ENCODE measurements around the gene UBALD2. TPM values are rescaled to one million over a fixed set of nuclear protein-coding genes. Genes with fewer than 3 reads are reported as not detected.

The UBALD2 gene
- polyA plus RNA-seq, 1 of the 3 experiments (the other 2 are of a cell fraction): 27.0 TPM

DNA sequence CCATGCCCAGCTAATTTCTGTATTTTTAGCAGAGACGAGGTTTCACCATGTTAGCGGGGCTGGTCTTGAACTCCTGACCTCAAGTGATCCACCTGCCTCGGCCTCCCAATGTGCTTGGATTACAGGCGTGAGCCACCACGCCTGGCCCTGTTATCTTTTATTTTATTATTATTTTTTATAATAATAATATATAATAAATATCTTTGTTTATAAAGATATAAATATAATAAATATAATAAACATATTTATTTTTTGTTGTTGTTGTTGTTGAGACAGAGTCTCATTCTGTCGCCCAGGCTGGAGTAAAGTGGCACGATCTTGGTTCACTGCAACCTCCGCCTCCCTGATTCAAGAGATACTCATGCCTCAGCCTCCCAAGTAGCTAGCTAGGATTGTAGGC, 17.8 kb upstream of the UBALD2 start:
- H4K20me1 ChIP-seq (ENCODE audit: insufficient read depth): no peaks in the 10 kb centered on the region
- CTCF ChIA-PET: interaction anchor here (0.9 to 8.4 kb wide), 10 partner anchors 12 to 151 kb away, joined by 3 to 55 read pairs (median 4); no protein-coding TSS in a partner anchor
- TF ChIP-seq, protein P1, sequence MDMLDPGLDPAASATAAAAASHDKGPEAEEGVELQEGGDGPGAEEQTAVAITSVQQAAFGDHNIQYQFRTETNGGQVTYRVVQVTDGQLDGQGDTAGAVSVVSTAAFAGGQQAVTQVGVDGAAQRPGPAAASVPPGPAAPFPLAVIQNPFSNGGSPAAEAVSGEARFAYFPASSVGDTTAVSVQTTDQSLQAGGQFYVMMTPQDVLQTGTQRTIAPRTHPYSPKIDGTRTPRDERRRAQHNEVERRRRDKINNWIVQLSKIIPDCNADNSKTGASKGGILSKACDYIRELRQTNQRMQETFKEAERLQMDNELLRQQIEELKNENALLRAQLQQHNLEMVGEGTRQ (IDR thresholded peaks at IDR 0.05; ENCODE audit: borderline replicate concordance, low read depth, low read length): no peak
- TF ChIP-seq RAD21 (IDR thresholded peaks at IDR 0.05; ENCODE audit: low read length): no peak
- TF ChIP-seq RCOR1 (IDR thresholded peaks at IDR 0.05; ENCODE audit: low read length): no peak
- no peak for TF ChIP-seq SMC3 (IDR thresholded peaks at IDR 0.05; ENCODE audit: low read depth, low read length)
- TF ChIP-seq FOSL2 (IDR thresholded peaks at IDR 0.05; ENCODE audit: borderline replicate concordance, low read depth): no peak
- TF ChIP-seq, protein P2, sequence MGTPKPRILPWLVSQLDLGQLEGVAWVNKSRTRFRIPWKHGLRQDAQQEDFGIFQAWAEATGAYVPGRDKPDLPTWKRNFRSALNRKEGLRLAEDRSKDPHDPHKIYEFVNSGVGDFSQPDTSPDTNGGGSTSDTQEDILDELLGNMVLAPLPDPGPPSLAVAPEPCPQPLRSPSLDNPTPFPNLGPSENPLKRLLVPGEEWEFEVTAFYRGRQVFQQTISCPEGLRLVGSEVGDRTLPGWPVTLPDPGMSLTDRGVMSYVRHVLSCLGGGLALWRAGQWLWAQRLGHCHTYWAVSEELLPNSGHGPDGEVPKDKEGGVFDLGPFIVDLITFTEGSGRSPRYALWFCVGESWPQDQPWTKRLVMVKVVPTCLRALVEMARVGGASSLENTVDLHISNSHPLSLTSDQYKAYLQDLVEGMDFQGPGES (IDR thresholded peaks at IDR 0.05; ENCODE audit: low read depth, low read length): no peak
- no peak for TF ChIP-seq GABPA (IDR thresholded peaks at IDR 0.05; ENCODE audit: low read depth)
- TF ChIP-seq, protein P3, sequence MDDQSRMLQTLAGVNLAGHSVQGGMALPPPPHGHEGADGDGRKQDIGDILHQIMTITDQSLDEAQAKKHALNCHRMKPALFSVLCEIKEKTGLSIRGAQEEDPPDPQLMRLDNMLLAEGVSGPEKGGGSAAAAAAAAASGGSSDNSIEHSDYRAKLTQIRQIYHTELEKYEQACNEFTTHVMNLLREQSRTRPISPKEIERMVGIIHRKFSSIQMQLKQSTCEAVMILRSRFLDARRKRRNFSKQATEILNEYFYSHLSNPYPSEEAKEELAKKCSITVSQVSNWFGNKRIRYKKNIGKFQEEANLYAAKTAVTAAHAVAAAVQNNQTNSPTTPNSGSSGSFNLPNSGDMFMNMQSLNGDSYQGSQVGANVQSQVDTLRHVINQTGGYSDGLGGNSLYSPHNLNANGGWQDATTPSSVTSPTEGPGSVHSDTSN (IDR thresholded peaks at IDR 0.05): no peak
- TF ChIP-seq, protein P4, sequence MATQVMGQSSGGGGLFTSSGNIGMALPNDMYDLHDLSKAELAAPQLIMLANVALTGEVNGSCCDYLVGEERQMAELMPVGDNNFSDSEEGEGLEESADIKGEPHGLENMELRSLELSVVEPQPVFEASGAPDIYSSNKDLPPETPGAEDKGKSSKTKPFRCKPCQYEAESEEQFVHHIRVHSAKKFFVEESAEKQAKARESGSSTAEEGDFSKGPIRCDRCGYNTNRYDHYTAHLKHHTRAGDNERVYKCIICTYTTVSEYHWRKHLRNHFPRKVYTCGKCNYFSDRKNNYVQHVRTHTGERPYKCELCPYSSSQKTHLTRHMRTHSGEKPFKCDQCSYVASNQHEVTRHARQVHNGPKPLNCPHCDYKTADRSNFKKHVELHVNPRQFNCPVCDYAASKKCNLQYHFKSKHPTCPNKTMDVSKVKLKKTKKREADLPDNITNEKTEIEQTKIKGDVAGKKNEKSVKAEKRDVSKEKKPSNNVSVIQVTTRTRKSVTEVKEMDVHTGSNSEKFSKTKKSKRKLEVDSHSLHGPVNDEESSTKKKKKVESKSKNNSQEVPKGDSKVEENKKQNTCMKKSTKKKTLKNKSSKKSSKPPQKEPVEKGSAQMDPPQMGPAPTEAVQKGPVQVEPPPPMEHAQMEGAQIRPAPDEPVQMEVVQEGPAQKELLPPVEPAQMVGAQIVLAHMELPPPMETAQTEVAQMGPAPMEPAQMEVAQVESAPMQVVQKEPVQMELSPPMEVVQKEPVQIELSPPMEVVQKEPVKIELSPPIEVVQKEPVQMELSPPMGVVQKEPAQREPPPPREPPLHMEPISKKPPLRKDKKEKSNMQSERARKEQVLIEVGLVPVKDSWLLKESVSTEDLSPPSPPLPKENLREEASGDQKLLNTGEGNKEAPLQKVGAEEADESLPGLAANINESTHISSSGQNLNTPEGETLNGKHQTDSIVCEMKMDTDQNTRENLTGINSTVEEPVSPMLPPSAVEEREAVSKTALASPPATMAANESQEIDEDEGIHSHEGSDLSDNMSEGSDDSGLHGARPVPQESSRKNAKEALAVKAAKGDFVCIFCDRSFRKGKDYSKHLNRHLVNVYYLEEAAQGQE (IDR thresholded peaks at IDR 0.05; ENCODE audit: low read depth, low read length): no peak
- no peak for TF ChIP-seq JUND (IDR thresholded peaks at IDR 0.05)
- no peak for TF ChIP-seq RXRA (IDR thresholded peaks at IDR 0.05; ENCODE audit: borderline replicate concordance, low read depth)
- TF ChIP-seq FOXJ3 (CRISPR knock-in tag; IDR thresholded peaks at IDR 0.05): no peak
- no peak for TF ChIP-seq TEAD4 (IDR thresholded peaks at IDR 0.05; ENCODE audit: borderline replicate concordance, insufficient read depth)
- TF ChIP-seq NRF1 (IDR thresholded peaks at IDR 0.05; ENCODE audit: low read depth, low read length): no peak
- no peak overlapping the region for H3K27ac ChIP-seq (ENCODE audit: low read depth in 2 of 2, low read length in 1 of 2)
- no peaks in the 10 kb centered on the region; a peak in 1 of 4 replicates for H3K4me1 ChIP-seq (ENCODE audit: control insufficient read depth in 1 of 2, insufficient read depth in 2 of 2, low read depth in 1 of 2, low read length in 1 of 2)
- H3K9me2 ChIP-seq: no peaks in the 10 kb centered on the region
- H3F3A ChIP-seq (replicated peaks; ENCODE audit: insufficient read depth): no peaks in the 10 kb centered on the region
- H3K9me3 ChIP-seq: no peaks in the 10 kb centered on the region
- no peaks in the 10 kb centered on the region for H3K36me3 ChIP-seq (replicated peaks in 1 of 2; ENCODE audit: control insufficient read depth in 1 of 2, insufficient read depth in 2 of 2, low read length in 1 of 2)
- no peak overlapping the region for H2AFZ ChIP-seq (ENCODE audit: low read depth)
- H3K4me2 ChIP-seq: no peak overlapping the region
- no peaks in the 10 kb centered on the region for H3K27me3 ChIP-seq (ENCODE audit: insufficient read depth)
- no peak overlapping the region for H3K9ac ChIP-seq
- H3K4me3 ChIP-seq (ENCODE audit: low read depth in 2 of 2, low read length in 1 of 2): no peak overlapping the region
- 90% methylated on average over 8 of the region's 8 CpGs for WGBS (ENCODE audit: low lambda C conversion rate)
- no peaks in the 10 kb centered on the region for H3K79me2 ChIP-seq (ENCODE audit: insufficient read depth)
- no peak for DNase-seq
- POLR2A ChIA-PET: no interaction called here
